ENCODE results near the gene OBSCN.

GRCh38 chr1:228162286-228163006 lies 45.4 kb upstream of the OBSCN start:
- TF ChIP-seq POLR2A (IDR thresholded peaks at IDR 0.05) = no peak
- TF ChIP-seq CTCF (IDR thresholded peaks at IDR 0.05) = peak in 1 of 7 experiments; percentile 3
